22Rv1 (cell line): ENCODE data around the gene MYH9.

Experiments
- CTCF ChIP-seq: fragments of 450-650 bp; IDR thresholded peaks from 2 replicates; pipeline ENCODE4 v1.5.1; 2017; ENCODE audit warnings: mild to moderate bottlenecking
- ZFX ChIP-seq: fragments of 450-650 bp; IDR thresholded peaks from 2 replicates; pipeline ENCODE4 v1.6.1; 2017; ENCODE audit warnings: antibody characterized with exemption, borderline replicate concordance

GRCh38 chr22:36340621-36341020, 47.1 kb downstream of the MYH9 start:
- TF ChIP-seq CTCF (no peak), ZFX (no peak)
